Esophagus squamous epithelium (tissue), 5 donors: ENCODE data around the gene AKAP5. TPM values are rescaled to one million over a fixed set of nuclear protein-coding genes. Genes with fewer than 3 reads are reported as not detected.

Experiments
- DNase-seq: peaks from one replicate; lab custom pipeline; 2025; lab: John Stamatoyannopoulos, UW
- H3K27ac ChIP-seq, 4 donors: fragments of 200-600 bp; sonication (generic); one replicate each; pipeline ENCODE4 v1.5.1; 2016 to 2019; ENCODE audit warnings: mild to moderate bottlenecking in 1 of 4
- H3K27me3 ChIP-seq, 4 donors: fragments of 200-600 bp; sonication (generic); 1 replicate in 3 of 4; 2 replicates in 1 of 4; pipeline versions ENCODE4 v1.5.1 to v1.6.0; 2017 to 2021; ENCODE audit warnings: antibody characterized with exemption in 1 of 4
- H3K36me3 ChIP-seq, 3 donors: fragments of 200-600 bp; sonication (generic); one replicate each; pipeline ENCODE4 v1.5.1; 2016 to 2019
- H3K4me1 ChIP-seq, 3 donors: fragments of 200-600 bp; sonication (generic); one replicate each; pipeline ENCODE4 v1.5.1; 2017 to 2019
- H3K4me3 ChIP-seq, 4 donors: fragments of 200-600 bp; sonication (generic); 1 replicate in 3 of 4; 2 replicates in 1 of 4; pipeline ENCODE4 v1.5.1; 2016 to 2019; ENCODE audit warnings: mild to moderate bottlenecking in 2 of 4, moderate library complexity in 1 of 4
- H3K9me3 ChIP-seq, 3 donors: fragments of 200-600 bp; sonication (generic); one replicate each; pipeline ENCODE4 v1.5.1; 2016 to 2019
- CTCF ChIP-seq, 6 experiments: fragments of 450-650 bp in 4 of 6; fragments of 200-600 bp in 2 of 6; sonication (generic) in 2 of 6; IDR thresholded peaks; one replicate each; pipeline ENCODE4 v1.5.1; 2016 to 2019; ENCODE audit warnings: antibody characterized with exemption in 6 of 6, mild to moderate bottlenecking in 4 of 6, moderate library complexity in 4 of 6
- POLR2A ChIP-seq, 4 donors: fragments of 450-650 bp; IDR thresholded peaks; one replicate each; pipeline ENCODE4 v1.6.1; 2017; ENCODE audit warnings: antibody characterized with exemption in 4 of 4, mild to moderate bottlenecking in 4 of 4, moderate library complexity in 3 of 4
- WGBS, 2 donors: methylation state at CpG; one replicate each; pipeline ENCODE4 v1.1.5; 2018; 5-methylcytosine and 5-hydroxymethylcytosine counted together
- intact Hi-C: fragments of 100-400 bp; cut with DNase I; formaldehyde crosslinking; loops from one replicate; pipeline ENCODE4 v1.15.0; 2022
- total RNA-seq, 4 donors: library from RNA; depleted of rRNA; stranded (reverse); fragments of >200 nt; gene quantifications; one replicate each; pipeline ENCODE4 v1.1.0, GENCODE V29; 2016
- donor health status: DM: yes; HTN: yes; CAD: no.

Gene AKAP5, protein sequence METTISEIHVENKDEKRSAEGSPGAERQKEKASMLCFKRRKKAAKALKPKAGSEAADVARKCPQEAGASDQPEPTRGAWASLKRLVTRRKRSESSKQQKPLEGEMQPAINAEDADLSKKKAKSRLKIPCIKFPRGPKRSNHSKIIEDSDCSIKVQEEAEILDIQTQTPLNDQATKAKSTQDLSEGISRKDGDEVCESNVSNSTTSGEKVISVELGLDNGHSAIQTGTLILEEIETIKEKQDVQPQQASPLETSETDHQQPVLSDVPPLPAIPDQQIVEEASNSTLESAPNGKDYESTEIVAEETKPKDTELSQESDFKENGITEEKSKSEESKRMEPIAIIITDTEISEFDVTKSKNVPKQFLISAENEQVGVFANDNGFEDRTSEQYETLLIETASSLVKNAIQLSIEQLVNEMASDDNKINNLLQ
- total RNA-seq = under 1 TPM in 2 of 4 donors, not detected in 2; 0.04 to 0.38 TPM

GRCh38 chr14:64465191-64465822 lies at the start of gene AKAP5:
AKAP5 (plus strand) TSS chr14:64465499; CDS start chr14:64468395, 2,896 bp downstream.
- WGBS, 2 donors = 0% methylated on average over 9 to 16 of the region's 74 CpGs
- intact Hi-C loops = no loop called here

GRCh38 chr14:64416348-64416932 lies 48.9 kb upstream of the AKAP5 start:
- Histone ChIP-seq H3K27me3 (no peaks in the 10 kb centered on the region), H3K4me1 (no peaks in the 10 kb centered on the region), H3K4me3 (no peak overlapping the region), H3K9me3 (no peaks in the 10 kb centered on the region), H3K36me3 (peaks cover 7 to 99% (median 14%) of the 10 kb centered on the region in 3 donors), H3K27ac (no peak overlapping the region)
- DNase-seq = no peak
- TF ChIP-seq CTCF (IDR thresholded peaks at IDR 0.05) (no peak), POLR2A (IDR thresholded peaks at IDR 0.05) (no peak)
- whole genome bisulfite sequencing, 2 donors = 74 to 80% methylated on average over 3 of the region's 3 CpGs
- intact Hi-C loops = no loop called here

More at GRCh38 chr14:64465191-64465822, at the start of gene AKAP5:
- peak within 1 kb of the TSS; percentile 38 to 85 (median 74) for H3K4me3 ChIP-seq
- H3K36me3 ChIP-seq = peaks cover 0 to 7% (median 0%) of the 10 kb centered on the region in 3 donors
- H3K27ac ChIP-seq = peak within 1 kb of the TSS; percentile 15 to 79 (median 64)
- no peaks in the 10 kb centered on the region for H3K9me3 ChIP-seq
- H3K27me3 ChIP-seq = no peaks in the 10 kb centered on the region
- H3K4me1 ChIP-seq = peaks cover 0 to 21% (median 9%) of the 10 kb centered on the region in 3 donors
- peak in 1 of 4 donors; percentile 9 for TF ChIP-seq POLR2A (IDR thresholded peaks at IDR 0.05)
- no peak for TF ChIP-seq CTCF (IDR thresholded peaks at IDR 0.05)
- DNase-seq = peak; percentile 5

- H3K27ac ChIP-seq = no peak overlapping the region
- H3K4me3 ChIP-seq = no peak overlapping the region
- no peaks in the 10 kb centered on the region for H3K9me3 ChIP-seq
- intact Hi-C loops = no loop called here
- H3K36me3 ChIP-seq = peaks cover 6 to 99% (median 14%) of the 10 kb centered on the region in 3 donors
- no peaks in the 10 kb centered on the region for H3K4me1 ChIP-seq
- WGBS, 2 donors = 79 to 88% methylated on average over 5 of the region's 5 CpGs
- TF ChIP-seq CTCF (IDR thresholded peaks at IDR 0.05) (no peak), POLR2A (IDR thresholded peaks at IDR 0.05) (no peak)
- DNase-seq = no peak
- no peaks in the 10 kb centered on the region for H3K27me3 ChIP-seq
Observed at GRCh38 chr14:64417055-64417770, 48.1 kb upstream of the AKAP5 start.

GRCh38 chr14:64417771-64418125 lies 47.6 kb upstream of the AKAP5 start:
- H3K4me3 ChIP-seq = no peak overlapping the region
- no peak for TF ChIP-seq CTCF (IDR thresholded peaks at IDR 0.05)
- TF ChIP-seq POLR2A (IDR thresholded peaks at IDR 0.05) = no peak
- no peak for DNase-seq
- intact Hi-C loops = no loop called here
- no peaks in the 10 kb centered on the region for H3K9me3 ChIP-seq
- WGBS, 2 donors = 94 to 96% methylated on average over 6 to 7 of the region's 7 CpGs
- H3K4me1 ChIP-seq = no peaks in the 10 kb centered on the region
- no peak overlapping the region for H3K27ac ChIP-seq
- no peaks in the 10 kb centered on the region for H3K27me3 ChIP-seq
- peaks cover 6 to 99% (median 13%) of the 10 kb centered on the region in 3 donors for H3K36me3 ChIP-seq
